ENCODE data around the gene FAM236D.
"Not testable (repeated sequence)": the region's sequence is repeated elsewhere in the genome, so short reads cannot be mapped to it uniquely, and the experiment has no call there.

The FAM236D gene

DNA sequence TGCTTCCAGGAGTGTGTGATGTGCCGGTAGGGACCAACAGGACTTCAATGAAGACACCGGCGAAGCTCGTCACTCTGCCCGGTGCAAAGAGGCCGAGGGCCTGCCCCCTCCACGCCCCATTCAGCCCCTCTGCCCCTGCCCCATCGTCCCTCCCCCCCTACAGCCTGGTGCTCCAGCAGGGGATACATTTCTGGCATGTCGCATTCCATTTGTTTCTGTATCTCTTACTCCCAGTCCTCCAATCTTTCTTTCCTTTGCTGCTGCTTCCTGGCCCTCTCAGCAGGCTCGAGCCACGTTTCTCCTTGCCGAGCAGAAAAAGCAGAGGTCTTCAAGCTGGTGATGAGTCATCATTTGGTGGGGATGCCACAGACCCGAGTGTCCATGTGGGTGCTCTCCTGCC is at the start of gene FAM236D:
FAM236D (minus strand) TSS at position 101 of the 400 bp plus-strand sequence; CDS start at position 1, 100 bp downstream.
- DNase-seq, result not testable (repeated sequence)

DNA sequence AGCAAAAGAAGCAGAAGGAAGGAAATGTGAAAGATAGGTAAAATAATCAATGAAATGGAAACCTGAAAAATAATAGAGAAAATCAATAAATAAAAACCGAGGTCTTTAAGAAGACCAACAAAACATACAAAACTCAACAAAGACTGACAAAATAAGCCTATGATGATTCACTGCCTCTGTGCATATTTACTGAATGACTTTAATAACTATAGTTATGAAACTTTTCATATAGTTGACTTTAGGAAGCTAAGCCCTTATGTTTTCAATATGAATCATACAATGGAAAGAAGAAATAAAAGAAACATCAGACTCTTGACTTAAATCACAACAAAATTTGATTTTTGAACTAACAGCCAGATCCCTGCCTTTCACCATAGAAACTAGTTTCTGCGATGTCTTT is 29.5 kb upstream of the FAM236D start:
- not testable (repeated sequence) for DNase-seq

GRCh38 chrX:72830701-72831100 is 22.7 kb upstream of the FAM236D start:
- not testable (repeated sequence) for DNase-seq

- peak; percentile 0 for DNase-seq
Measured at GRCh38 chrX:72790390-72790789, 17.6 kb downstream of the FAM236D start.

GRCh38 chrX:72788142-72788541 is 19.9 kb downstream of the FAM236D start:
- not testable (repeated sequence) for DNase-seq

GRCh38 chrX:72783964-72784363 is 24.0 kb downstream of the FAM236D start:
- DNase-seq, result not testable (repeated sequence)

GRCh38 chrX:72783365-72783936 is 24.6 kb downstream of the FAM236D start:
- DNase-seq, result not testable (repeated sequence)

DNA sequence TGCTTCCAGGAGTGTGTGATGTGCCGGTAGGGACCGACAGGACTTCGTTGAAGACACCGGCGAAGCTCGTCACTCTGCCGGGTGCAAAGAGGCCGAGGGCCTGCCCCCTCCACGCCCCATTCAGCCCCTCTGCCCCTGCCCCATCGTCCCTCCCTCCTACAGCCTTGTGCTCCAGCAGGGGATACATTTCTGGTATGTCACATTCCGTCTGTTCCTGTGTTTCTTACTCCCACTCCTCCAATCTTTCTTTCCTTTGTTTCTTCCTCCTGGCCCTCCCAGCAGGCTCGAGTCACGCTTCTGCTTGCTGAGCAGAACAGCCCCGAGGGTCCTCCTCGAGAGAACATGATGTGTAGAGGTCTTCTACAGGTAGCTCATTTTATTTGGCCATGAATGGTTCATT is 25.4 kb downstream of the FAM236D start, which contains the start of gene FAM236B:
FAM236B (minus strand) TSS at position 101 of the 400 bp plus-strand sequence; CDS start at position 1, 100 bp downstream.
- DNase-seq, result not testable (repeated sequence)

DNA sequence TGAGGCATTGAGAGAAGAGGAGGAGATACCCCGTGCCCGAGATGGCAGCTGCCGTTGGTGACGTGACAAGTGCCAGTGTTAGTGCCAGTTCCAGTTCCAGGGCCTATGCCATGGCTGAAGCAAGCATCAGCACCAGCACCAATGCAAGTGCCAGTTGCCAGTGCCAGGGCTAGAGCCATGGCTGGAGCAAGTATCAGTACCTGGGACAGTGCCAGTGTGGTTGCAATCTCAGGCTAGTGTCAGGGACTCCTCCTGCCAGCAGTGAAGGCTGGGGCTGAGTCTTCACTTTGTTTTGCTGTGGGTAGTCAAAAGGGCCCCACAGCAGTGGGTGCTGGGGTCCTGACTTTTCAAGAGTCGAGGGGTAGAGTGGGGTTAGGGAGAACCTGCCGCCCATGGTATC is 29.9 kb downstream of the FAM236D start:
- DNase-seq, result not testable (repeated sequence)

- not testable (repeated sequence) for DNase-seq
Measured at GRCh38 chrX:72777467-72777790, 30.6 kb downstream of the FAM236D start.

DNA sequence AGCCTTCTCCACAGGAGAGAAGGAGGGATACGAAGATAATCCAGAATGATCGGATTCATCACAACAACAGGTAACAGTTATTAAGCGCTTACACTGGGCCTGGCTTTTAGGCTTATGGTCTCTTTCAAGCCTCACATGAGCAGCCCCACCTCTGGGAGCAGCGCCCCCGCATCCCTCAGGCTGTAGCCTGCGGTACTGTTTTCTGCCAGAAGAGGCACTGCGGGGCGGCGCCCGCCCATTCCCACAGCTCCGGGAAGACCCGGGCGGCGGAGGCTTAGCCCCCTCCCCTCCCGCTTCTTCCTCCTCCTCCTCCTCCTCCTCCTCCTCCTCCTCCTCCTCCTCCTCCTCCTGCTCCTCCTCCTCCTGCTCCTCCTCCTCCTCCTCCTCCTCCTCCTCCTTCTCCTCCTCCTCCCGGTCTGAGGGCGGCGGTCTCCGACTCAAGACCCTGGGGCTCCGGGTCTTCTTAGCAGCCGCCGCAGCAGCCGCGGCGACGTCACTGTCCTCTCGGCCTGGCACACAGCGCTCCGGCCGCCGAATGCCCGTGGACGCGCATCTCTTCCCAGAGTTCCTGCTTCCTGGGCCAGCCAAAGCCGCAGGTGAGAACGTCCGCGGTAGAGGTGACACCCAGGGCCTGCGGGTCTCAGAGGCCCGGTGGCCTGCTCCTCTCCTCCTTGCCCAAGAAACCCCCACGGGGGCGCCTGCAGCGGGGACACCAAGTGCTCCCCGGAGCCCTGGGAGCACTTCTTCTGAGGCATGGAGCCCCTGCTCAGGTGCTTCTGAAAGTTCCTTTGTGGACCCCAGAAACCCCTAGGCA is 31.1 kb downstream of the FAM236D start, which contains the start of gene DMRTC1B:
DMRTC1B (plus strand) TSS at position 238 of the 814 bp plus-strand sequence. CDS start 68,246 bp downstream, outside the sequence.
- DNase-seq, result not testable (repeated sequence)

GRCh38 chrX:72760454-72760853 is 47.6 kb downstream of the FAM236D start:
- DNase-seq, result not testable (repeated sequence)
